HG02981 (cell line): Measurements from ENCODE around the gene XRCC3.
"Not testable (repeated sequence)": the region's sequence is repeated elsewhere in the genome, so short reads cannot be mapped to it uniquely, and the experiment has no call there.

Source experiments
- ATAC-seq: cut with Tn5 transposase; IDR thresholded peaks from one replicate; pipeline ENCODE4 v1.9.1; 2021; ENCODE audit warnings: mild to moderate bottlenecking, moderate library complexity; ENCODE audit not compliant: unreplicated experiment

XRCC3 gene

DNA sequence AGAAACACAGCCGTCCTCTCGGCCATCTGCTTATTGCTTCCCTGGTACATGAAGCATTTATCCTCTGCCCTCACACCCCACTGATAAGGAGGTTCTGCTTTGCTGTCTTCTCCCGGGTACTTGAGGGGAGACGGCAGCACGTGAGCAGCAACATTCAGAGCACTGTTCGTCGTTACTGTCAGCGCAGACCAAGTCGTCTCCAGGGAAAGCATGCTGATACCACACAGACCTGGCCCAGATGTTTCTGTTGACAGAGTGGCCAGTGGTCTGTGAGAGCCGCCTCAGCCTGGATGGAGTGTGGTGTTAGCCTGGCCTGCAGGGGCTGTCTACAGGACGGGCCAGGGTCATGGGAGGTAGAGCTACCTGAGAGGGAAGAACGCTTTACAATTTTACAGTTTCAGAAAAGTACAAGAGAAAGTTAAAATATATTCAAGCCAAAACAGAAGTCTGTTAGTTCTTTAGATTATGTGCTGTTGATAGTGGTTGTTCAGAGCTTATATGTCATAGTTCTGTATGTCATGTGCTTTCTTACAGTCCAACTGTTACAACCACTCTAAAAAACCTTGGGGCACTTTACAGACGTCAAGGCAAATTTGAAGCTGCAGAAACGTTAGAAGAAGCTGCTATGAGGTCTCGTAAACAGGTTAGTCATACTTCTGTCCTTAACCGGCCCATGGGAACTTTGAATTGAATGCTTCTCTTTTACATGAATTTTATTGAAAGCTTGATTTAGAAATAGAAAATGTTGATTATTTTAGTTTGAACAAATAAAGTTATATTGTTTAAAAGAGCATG, 38.2 kb downstream of the XRCC3 start:
- ATAC-seq, result no peak

DNA sequence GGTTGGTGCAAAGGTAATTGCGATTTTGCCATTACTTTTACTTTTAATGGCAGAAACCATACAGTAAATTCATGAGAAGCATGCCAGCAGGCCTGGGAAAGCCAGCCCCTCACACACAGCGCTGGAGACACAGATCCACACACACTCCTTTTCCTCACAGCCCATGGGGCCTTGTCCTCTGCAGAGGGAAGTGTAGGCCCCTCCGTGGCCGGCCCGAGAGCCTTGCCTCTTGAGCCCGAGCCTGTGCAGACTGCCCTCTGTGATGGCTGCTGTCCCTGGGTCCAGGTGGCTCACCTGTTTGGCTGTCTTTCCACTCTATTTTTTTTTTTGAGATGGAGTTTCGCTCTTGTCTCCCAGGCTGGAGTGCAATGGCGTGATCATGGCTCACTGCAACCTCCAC, 39.3 kb downstream of the XRCC3 start:
- no peak for ATAC-seq

GRCh38 chr14:103671911-103672310, 43.3 kb downstream of the XRCC3 start:
- no peak for ATAC-seq

DNA sequence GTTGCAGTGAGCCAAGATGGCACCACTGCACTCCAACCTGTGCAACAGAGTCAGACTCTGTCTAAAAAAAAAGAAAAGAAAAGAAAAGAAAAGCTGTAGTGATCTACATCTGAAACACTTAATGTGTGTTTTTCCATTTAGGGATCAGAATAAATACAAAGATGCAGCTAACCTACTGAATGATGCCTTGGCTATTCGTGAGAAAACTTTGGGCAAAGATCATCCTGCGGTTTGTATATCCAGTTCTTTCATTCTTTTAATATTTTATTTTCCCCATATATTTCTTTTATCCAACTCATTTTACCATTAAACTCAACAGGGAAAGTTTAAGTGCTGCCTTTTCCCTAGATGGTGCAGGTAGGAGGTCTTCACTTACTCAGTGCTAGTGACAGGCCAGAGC, 45.9 kb downstream of the XRCC3 start:
- ATAC-seq, result no peak

DNA sequence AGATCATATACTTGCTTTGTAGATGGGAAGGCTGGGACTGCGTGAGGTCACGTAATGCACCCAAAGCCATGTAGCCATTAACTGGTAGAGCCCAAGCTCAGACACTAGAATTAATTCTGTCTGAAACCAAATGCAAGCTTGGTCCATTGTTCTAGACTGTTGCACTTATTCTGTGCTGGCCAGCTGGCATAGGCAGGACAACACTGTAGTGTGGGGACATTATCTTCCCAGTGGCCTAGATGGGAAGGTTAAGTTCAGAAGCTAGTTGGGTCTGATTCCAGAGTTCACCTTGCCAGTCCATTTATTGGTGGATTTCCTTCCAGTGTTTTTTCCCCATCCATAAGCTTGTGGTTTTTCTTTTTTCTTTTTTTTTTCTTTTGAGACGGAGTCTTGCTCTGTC, 47.1 kb downstream of the XRCC3 start:
- no peak for ATAC-seq

- no peak for ATAC-seq
Measured at GRCh38 chr14:103667671-103668070, 47.6 kb downstream of the XRCC3 start.

DNA sequence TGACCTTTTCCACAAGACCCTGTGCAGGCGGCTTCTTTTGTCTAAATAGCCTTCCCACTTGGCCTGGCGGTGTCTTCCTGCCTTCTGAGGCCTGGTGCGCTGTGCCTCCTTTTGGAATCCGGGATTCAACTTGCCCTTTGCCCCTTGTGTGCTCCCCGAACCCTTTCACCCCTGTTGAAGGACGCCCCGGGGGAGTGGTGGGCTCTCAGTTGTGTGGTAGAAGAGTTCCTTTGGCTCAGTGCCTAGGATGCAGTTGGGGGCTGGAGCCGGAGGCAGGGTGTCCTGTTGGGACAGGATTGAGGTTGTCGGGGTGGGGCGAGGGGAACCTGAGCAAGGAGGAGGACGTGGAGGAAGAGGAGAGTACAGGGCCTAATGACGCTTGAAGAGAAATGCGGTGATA, 51.7 kb downstream of the XRCC3 start:
- no peak for ATAC-seq

GRCh38 chr14:103662591-103662990, 52.7 kb downstream of the XRCC3 start:
- no peak for ATAC-seq

- no peak for ATAC-seq
Measured at GRCh38 chr14:103662029-103662428, 53.2 kb downstream of the XRCC3 start.

DNA sequence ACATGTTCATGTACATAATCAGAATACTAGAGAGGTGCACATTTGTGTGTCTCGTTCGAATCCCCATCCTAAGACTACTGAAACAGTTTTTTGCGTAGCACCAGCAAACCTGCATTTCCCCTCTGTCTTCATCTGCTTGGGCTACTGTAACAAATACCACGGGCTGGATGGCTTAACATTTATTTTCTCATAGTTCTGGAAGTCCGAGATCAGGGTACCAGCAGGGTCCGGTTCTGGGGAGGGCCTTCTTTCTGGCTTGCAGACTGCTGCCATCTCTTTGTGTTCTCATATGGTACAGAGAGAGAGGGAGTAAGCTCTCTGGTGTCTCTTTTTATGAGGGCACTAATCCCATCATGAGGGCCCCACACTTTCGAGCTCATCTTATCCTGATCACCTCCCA, 55.6 kb downstream of the XRCC3 start:
- ATAC-seq, result no peak

DNA sequence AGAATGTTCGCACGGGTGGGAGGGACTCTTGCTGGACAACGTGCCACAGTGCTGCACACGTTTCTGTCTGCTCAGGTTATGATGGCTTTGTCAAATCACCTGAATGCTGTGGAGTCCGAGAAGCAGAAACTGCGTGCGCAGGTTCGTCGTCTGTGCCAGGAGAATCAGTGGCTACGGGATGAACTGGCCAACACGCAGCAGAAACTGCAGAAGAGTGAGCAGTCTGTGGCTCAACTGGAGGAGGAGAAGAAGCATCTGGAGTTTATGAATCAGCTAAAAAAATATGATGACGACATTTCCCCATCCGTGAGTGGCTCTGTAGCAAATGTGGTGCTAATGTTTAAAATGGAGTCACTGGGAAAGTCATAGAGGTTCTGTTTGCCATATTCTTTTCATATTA, 57.8 kb downstream of the XRCC3 start:
- ATAC-seq, result no peak

- ATAC-seq, result no peak
Measured at GRCh38 chr14:103656756-103657133, 58.5 kb downstream of the XRCC3 start.

DNA sequence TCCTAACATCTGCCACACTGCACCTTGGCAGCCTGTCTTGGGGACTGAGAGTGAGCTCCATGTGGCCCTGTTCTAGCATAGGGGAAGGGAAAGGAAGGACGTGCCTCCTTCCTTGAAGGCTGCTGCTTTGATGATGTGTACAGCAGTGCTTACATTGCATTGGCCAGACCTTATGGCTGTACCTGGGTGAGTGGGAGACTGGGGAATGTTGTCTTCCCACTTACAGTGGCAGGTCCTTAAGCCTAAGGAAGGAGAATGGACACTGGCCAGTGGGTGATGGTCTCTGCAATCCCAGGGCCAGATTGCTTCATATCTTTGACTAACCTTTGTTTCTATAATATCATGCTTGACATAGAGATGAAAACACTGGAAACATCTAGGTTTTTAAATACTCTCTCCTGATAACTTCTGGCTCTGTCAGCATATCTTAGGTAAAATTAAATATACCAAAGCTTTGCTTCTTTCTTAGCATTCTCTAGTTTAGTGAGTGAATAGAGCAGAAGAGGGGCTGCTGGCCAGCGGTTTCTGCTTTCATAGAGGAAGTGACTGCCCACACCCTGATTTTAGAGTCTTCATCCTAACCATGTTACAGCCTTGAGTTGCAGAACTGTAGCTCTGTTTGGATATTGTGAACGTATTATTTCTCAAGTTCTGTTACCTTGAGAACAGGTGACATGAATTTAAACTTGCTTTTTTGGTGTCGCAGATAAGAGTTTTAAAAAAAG, 59.1 kb downstream of the XRCC3 start:
- ATAC-seq, result no peak

GRCh38 chr14:103654619-103655018, 60.6 kb downstream of the XRCC3 start:
- ATAC-seq, result no peak

DNA sequence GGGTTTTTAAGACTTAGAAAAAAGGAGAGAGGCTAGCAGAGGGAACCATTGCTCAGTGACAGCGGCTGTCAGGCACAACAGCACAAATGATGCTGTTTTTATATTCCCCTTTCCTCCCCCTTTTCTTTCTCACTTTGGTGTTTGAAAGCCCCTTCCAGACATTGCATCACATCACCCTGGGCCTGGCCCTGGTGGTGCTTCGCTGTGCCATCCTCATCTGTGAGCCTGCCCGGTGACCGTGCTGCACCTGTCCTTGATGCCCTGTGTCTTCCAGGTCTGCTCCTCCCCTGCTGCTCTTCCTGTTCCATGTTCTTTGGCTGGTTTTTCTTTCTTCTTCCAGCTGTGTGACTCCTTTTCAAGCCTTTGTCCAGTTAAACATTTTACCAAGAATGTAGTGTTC, 61.4 kb downstream of the XRCC3 start:
- no peak for ATAC-seq

- not testable (repeated sequence) for ATAC-seq
Measured at GRCh38 chr14:103653336-103653735, 61.9 kb downstream of the XRCC3 start.

- no peak for ATAC-seq
Measured at GRCh38 chr14:103652806-103653205, 62.4 kb downstream of the XRCC3 start.

GRCh38 chr14:103651585-103651984, 63.7 kb downstream of the XRCC3 start:
- no peak for ATAC-seq

GRCh38 chr14:103650213-103650612, 65.0 kb downstream of the XRCC3 start:
- no peak for ATAC-seq

DNA sequence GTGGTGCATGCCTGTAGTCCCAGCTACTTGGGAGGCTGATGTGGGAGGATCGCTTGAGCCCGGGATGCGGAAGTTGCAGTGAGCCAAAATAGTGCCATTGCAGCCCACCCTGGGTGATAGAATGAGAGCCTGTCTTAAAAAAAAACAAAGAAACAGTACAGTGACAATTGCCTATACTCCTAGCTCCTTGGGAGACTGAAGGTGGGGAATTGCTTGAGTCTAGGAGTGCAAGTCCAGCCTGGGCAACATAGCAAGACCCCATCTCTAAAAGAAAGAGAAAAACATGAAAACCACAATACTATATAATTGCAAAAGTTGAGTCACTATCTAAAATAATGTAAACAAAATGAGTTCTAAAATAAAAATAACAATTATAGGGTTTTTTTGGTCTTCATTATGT, 66.2 kb downstream of the XRCC3 start:
- ATAC-seq, result no peak
